Heart left ventricle (tissue), 13 donors: ENCODE measurements around the gene ARMC5.
"Not testable (repeated sequence)": the region's sequence is repeated elsewhere in the genome, so short reads cannot be mapped to it uniquely, and the experiment has no call there.

ENCODE experiments used
- CTCF ChIP-seq, 12 donors: fragments of 200-600 bp; sonication (generic) in 4 of 12; IDR thresholded peaks; one replicate each; pipeline versions ENCODE4 v1.5.0 to v1.8.0; 2018 to 2022; ENCODE audit warnings: antibody characterized with exemption in 12 of 12, mild to moderate bottlenecking in 5 of 12
- POLR2A ChIP-seq, 2 donors: fragments of 450-650 bp; IDR thresholded peaks; one replicate each; pipeline ENCODE4 v1.6.1; 2017; ENCODE audit warnings: antibody characterized with exemption in 2 of 2, mild to moderate bottlenecking in 2 of 2, moderate library complexity in 2 of 2
- donor health status: ischemic (EF 13 %, LVEDD 7.1; RV severe dilation, severe dysfunction).
- donor health status: DM: no; HTN: yes; CAD: no.
- donor health status: DM: no; HTN: no; CAD: no.
- donor health status: ischemic (EF 25% LVEDD 6.9; RV normal size, moderate dysfunction).
- donor health status: ischemic (EF 25% LVEDD 5.7; RV mildly dilated, moderate dysfunction).
- donor health status: ischemic (EF 35%, LVEDD 5.7; RV mildly dilated, moderate dysfunction).
- donor health status: nonischemic (EF 11% LVEDD 7.7; RV severe dilation, severe dysfunction).
- donor health status: DM: yes; HTN: yes; CAD: no.
- donor health status: PGD.
- donor health status: ischemic (EF 29% LVEDD 5.4; RV normal size, mild dysfunction).
- donor health status: nonischemic (EF 23%, LVEDD 6.1; RV moderate dilation, normal function).

GRCh38 chr16:31417036-31417435, 42.3 kb upstream of the ARMC5 start:
- not testable (repeated sequence) for TF ChIP-seq CTCF, POLR2A (IDR thresholded peaks at IDR 0.05)
